Mesenteric fat pad (tissue), 1 donor: ENCODE measurements around the gene SELENOV. TPM values are rescaled to one million over a fixed set of nuclear protein-coding genes. Genes with fewer than 3 reads are reported as not detected.

Experiments used
- DNase-seq: peaks from one replicate; pipeline ENCODE4 v3.0.0-alpha.2; 2020; ENCODE audit warnings: low spot score
- total RNA-seq: library from RNA; stranded (reverse); fragmentation: NEBNext Ultra II Directional; extraction: Animal tissue kit (Norgen Biotek cat#: 25700); gene quantifications from one replicate; pipeline ENCODE4 v1.2.1, GENCODE V29; 2021
- donor health status: DM: yes; HTN: yes; CAD: no.

The SELENOV gene
- total RNA-seq, 1 donor from 2014 or later, result not detected

GRCh38 chr19:39555883-39556282 is 40.9 kb downstream of the SELENOV start:
- no peak for DNase-seq

GRCh38 chr19:39557811-39558623 is 43.1 kb downstream of the SELENOV start:
- DNase-seq, result no peak

- DNase-seq, result no peak
Measured at GRCh38 chr19:39558624-39559117, 43.7 kb downstream of the SELENOV start.

- no peak for DNase-seq
Measured at GRCh38 chr19:39563408-39563807, 48.5 kb downstream of the SELENOV start.

GRCh38 chr19:39566064-39566463 is 51.1 kb downstream of the SELENOV start:
- DNase-seq, result no peak

GRCh38 chr19:39568604-39569003 is 53.7 kb downstream of the SELENOV start:
- DNase-seq, result no peak

Other genes with a start within 250 kb of the SELENOV start
- gene IFNL2, start 246.7 kb upstream of the SELENOV start, total RNA-seq, result not detected
- gene IFNL1, start 218.7 kb upstream of the SELENOV start, total RNA-seq, result not detected
- gene LRFN1, start 194.3 kb upstream of the SELENOV start, total RNA-seq, result 1.1 TPM
- 119 TPM for gene GMFG, start 179.1 kb upstream of the SELENOV start, total RNA-seq
- 82.3 TPM for gene SAMD4B, start 172.7 kb upstream of the SELENOV start, total RNA-seq
- 29.7 TPM for gene PAF1, start 124.0 kb upstream of the SELENOV start, total RNA-seq
- 34.1 TPM for gene MED29, start 123.8 kb upstream of the SELENOV start, total RNA-seq
- 1,383 TPM for gene ZFP36, start 108.3 kb upstream of the SELENOV start, total RNA-seq
- gene PLEKHG2, start 102.5 kb upstream of the SELENOV start, total RNA-seq, result 56.4 TPM
- 1,454 TPM for gene RPS16, start 79.2 kb upstream of the SELENOV start, total RNA-seq
- gene SUPT5H, start 69.6 kb upstream of the SELENOV start, total RNA-seq, result 84.5 TPM
- gene TIMM50, start 34.3 kb upstream of the SELENOV start, total RNA-seq, result 58.4 TPM
- gene DLL3, start 16.2 kb upstream of the SELENOV start, total RNA-seq, result not detected
- gene EID2B, start 17.7 kb downstream of the SELENOV start, total RNA-seq, result 2.1 TPM
- gene EID2, start 25.0 kb downstream of the SELENOV start, total RNA-seq, result 12.7 TPM
- gene LGALS13, start 87.4 kb downstream of the SELENOV start, total RNA-seq, result not detected
- gene LGALS16, start 140.8 kb downstream of the SELENOV start, total RNA-seq, result not detected
- gene LGALS14, start 189.3 kb downstream of the SELENOV start, total RNA-seq, result not detected
- not detected for gene CLC, start 222.9 kb downstream of the SELENOV start, total RNA-seq